HepG2 (cell line): ENCODE measurements around the gene ADAMTS13. TPM values are rescaled to one million over a fixed set of nuclear protein-coding genes. Genes with fewer than 3 reads are reported as not detected.

Experiments used
- ATAC-seq: fragments of 200-7000 bp; cut with Tn5 transposase; 3 replicates; pipeline ENCODE4 v1.9.1; 2020; ENCODE audit warnings: mild to moderate bottlenecking, moderate library complexity
- BruUV-seq: library from RNA; stranded (reverse); fragments of 400-500 nt; replicated peaks from 2 replicates; lab custom pipeline; 2021; lab: Mats Ljungman, UMichigan
- CTCF ChIA-PET: fragments of 300-600 bp; formaldehyde crosslinking; extraction: SDS; loops from one replicate; lab custom pipeline; 2021; ENCODE audit warnings: low total read pairs, inconsistent platforms, low intra/inter-chr PET ratio; lab: Yijun Ruan, JAX
- POLR2A ChIA-PET: fragments of 350-600 bp; sonication (Branson Sonifier 250); formaldehyde crosslinking; loops from one replicate; lab custom pipeline; 2020; ENCODE audit warnings: antibody characterized with exemption, inconsistent platforms; lab: Yijun Ruan, JAX
- DNase-seq: peaks from one replicate; pipeline ENCODE4 v3.0.0-alpha.2; 2015; ENCODE audit warnings: low spot score
- FAIRE-seq: peaks from 3 replicates; lab custom pipeline; 2011; peaks lifted over from hg19 to GRCh38; lab: Jason Lieb, UNC
- H2AFZ ChIP-seq: one replicate; pipeline ENCODE4 v1.6.1; 2011; ENCODE audit warnings: low read length, inconsistent platforms
- H3K27ac ChIP-seq: fragments of 300-600 bp; 3 replicates; pipeline ENCODE4 v1.8.0; 2011; ENCODE audit warnings: mixed run types, mild to moderate bottlenecking, mixed read lengths, low read length, inconsistent platforms; ENCODE audit not compliant: insufficient read depth; ENCODE audit errors: extremely low read length
- H3K27me3 ChIP-seq, 2 experiments: fragments of 200-600 bp in 1 of 2; 2 replicates in 1 of 2; 3 replicates in 1 of 2; pipeline versions ENCODE4 v1.6.0 to v1.8.0; 2011; ENCODE audit warnings: low read length in 2 of 2, mild to moderate bottlenecking in 2 of 2, moderate library complexity in 2 of 2, inconsistent platforms in 1 of 2; ENCODE audit not compliant: insufficient read depth in 2 of 2, control insufficient read depth in 1 of 2
- H3K36me3 ChIP-seq, 2 experiments: fragments of 200-600 bp in 1 of 2; replicated peaks in 1 of 2; 2 replicates in 1 of 2; 3 replicates in 1 of 2; pipeline versions ENCODE4 v1.5.1 to v1.8.0; 2011; ENCODE audit warnings: low read length in 2 of 2, inconsistent platforms in 1 of 2; ENCODE audit not compliant: insufficient read depth in 2 of 2, control insufficient read depth in 1 of 2
- H3K4me1 ChIP-seq: 2 replicates; pipeline ENCODE4 v1.5.1; 2012; ENCODE audit warnings: low read length, inconsistent platforms; ENCODE audit not compliant: insufficient read depth
- H3K4me2 ChIP-seq: 2 replicates; pipeline ENCODE4 v1.6.0; 2011; ENCODE audit warnings: low read depth, low read length, inconsistent platforms
- H3K4me3 ChIP-seq, 3 experiments: fragments of 200-600 bp in 1 of 3; sonication (generic), shearing (Covaris generic) in 1 of 3; replicated peaks in 1 of 3; 2 replicates each; pipeline ENCODE4 v1.5.1; 2011 to 2016; ENCODE audit warnings: low read length in 3 of 3, inconsistent platforms in 2 of 3, low read depth in 2 of 3, mild to moderate bottlenecking in 2 of 3, control low read depth in 1 of 3, mixed read lengths in 1 of 3; ENCODE audit not compliant: insufficient read depth in 1 of 3
- H3K79me2 ChIP-seq: one replicate; pipeline ENCODE4 v1.6.1; 2011; ENCODE audit warnings: low read length, inconsistent platforms; ENCODE audit not compliant: insufficient read depth
- H3K9ac ChIP-seq: 2 replicates; pipeline ENCODE4 v1.6.0; 2011; ENCODE audit warnings: mild to moderate bottlenecking, low read depth, low read length, inconsistent platforms; ENCODE audit not compliant: insufficient read depth
- H3K9me3 ChIP-seq: 2 replicates; pipeline ENCODE4 v1.5.1; 2012; ENCODE audit warnings: mild to moderate bottlenecking, low read length
- H4K20me1 ChIP-seq: 2 replicates; pipeline ENCODE4 v1.6.0; 2011; ENCODE audit warnings: inconsistent platforms, mild to moderate bottlenecking, low read length, moderate library complexity; ENCODE audit not compliant: insufficient read depth
- CTCF ChIP-seq: sonication (generic); formaldehyde crosslinking; IDR thresholded peaks from 2 replicates; pipeline ENCODE4 v1.5.0; 2020; ENCODE audit warnings: mild to moderate bottlenecking, missing genetic modification reagents, moderate library complexity
- HMGXB4 ChIP-seq, 2 experiments: sonication (generic) in 1 of 2; formaldehyde crosslinking in 1 of 2; IDR thresholded peaks; 2 replicates each; pipeline versions ENCODE4 v1.4.0 to v1.6.1; 2018 to 2020; ENCODE audit warnings: missing genetic modification reagents in 2 of 2, borderline replicate concordance in 1 of 2, low read depth in 1 of 2, mild to moderate bottlenecking in 1 of 2, missing biosample characterization in 1 of 2
- NAIF1 ChIP-seq: sonication (generic); formaldehyde crosslinking; IDR thresholded peaks from 2 replicates; pipeline ENCODE4 v1.5.0; 2020; ENCODE audit warnings: mild to moderate bottlenecking, missing genetic modification reagents, borderline replicate concordance
- PHF8 ChIP-seq: sonication (generic); formaldehyde crosslinking; IDR thresholded peaks from 2 replicates; pipeline ENCODE4 v1.5.0; 2020; ENCODE audit warnings: missing genetic modification reagents
- PRDM10 ChIP-seq: sonication (generic); formaldehyde crosslinking; IDR thresholded peaks from 2 replicates; pipeline ENCODE4 v1.4.0; 2020; ENCODE audit warnings: low read depth, missing genetic modification reagents
- SMAD9 ChIP-seq: sonication (generic); formaldehyde crosslinking; IDR thresholded peaks from 2 replicates; pipeline ENCODE4 v1.5.1; 2020; ENCODE audit warnings: mild to moderate bottlenecking, missing genetic modification reagents
- SP2 ChIP-seq: sonication (generic); formaldehyde crosslinking; IDR thresholded peaks from 2 replicates; pipeline ENCODE4 v1.5.1; 2020; ENCODE audit warnings: mild to moderate bottlenecking, missing genetic modification reagents
- ZEB1 ChIP-seq: IDR thresholded peaks from 2 replicates; pipeline ENCODE4 v1.6.1; 2012; ENCODE audit warnings: mild to moderate bottlenecking, low read depth, inconsistent platforms; ENCODE audit not compliant: insufficient replicate concordance
- ZNF232 ChIP-seq: sonication (generic); formaldehyde crosslinking; IDR thresholded peaks from 2 replicates; pipeline ENCODE4 v1.4.0; 2020; ENCODE audit warnings: missing genetic modification reagents, borderline replicate concordance
- ZNF331 ChIP-seq: sonication (generic); formaldehyde crosslinking; IDR thresholded peaks from 2 replicates; pipeline ENCODE4 v1.4.0; 2020; ENCODE audit warnings: missing genetic modification reagents
- WGBS: methylation state at CpG from one replicate; pipeline ENCODE4 v1.1.6; 2017; ENCODE audit warnings: low lambda C conversion rate; 5-methylcytosine and 5-hydroxymethylcytosine counted together
- in situ Hi-C: cut with HindIII; loops from 2 replicates; pipeline ENCODE4 v1.10.0; 2017; ENCODE audit warnings: low pct_unique_long_range_greater_than_20kb; ENCODE audit not compliant: extremely low pct_ligation_motif_present
- intact Hi-C: fragments of 100-400 bp; cut with micrococcal nuclease; formaldehyde crosslinking; loops from one replicate; pipeline ENCODE4 v1.10.0; 2022; ENCODE audit not compliant: unreplicated experiment
- polyA plus RNA-seq, 8 experiments: library from polyadenylated mRNA; depleted of rRNA in 3 of 8; stranded (reverse) in 7 of 8; unstranded in 1 of 8; fragments of >200 nt; fragmentation: Illumina TruSeq in 4 of 8; extraction: Trizol in 4 of 8; gene quantifications; 2 replicates each; pipeline versions ENCODE4 v1.2.1 to v1.2.3, GENCODE V29; 2011 to 2016; ENCODE audit warnings: low read depth in 4 of 8, missing spikeins in 1 of 8, mixed read lengths in 1 of 8; ENCODE audit not compliant: insufficient read depth in 1 of 8
- total RNA-seq, 5 experiments: library from RNA; depleted of rRNA; stranded (reverse); fragments of >200 nt; fragmentation: Illumina TruSeq; extraction: Trizol; gene quantifications; 2 replicates each; pipeline ENCODE4 v1.2.3, GENCODE V29; 2016; ENCODE audit warnings: low read depth in 1 of 5
- TF ChIP-seq, protein P1 (sequence below): sonication (generic); formaldehyde crosslinking; IDR thresholded peaks from 2 replicates; pipeline ENCODE4 v1.5.0; 2020; ENCODE audit warnings: mild to moderate bottlenecking, missing genetic modification reagents, borderline replicate concordance

ADAMTS13 gene
- total and polyA plus RNA-seq, 2 of the 13 experiments (the other 11 are each of a cell fraction or from before 2014, with no cell fraction given): 0.91 to 4.5 TPM

DNA sequence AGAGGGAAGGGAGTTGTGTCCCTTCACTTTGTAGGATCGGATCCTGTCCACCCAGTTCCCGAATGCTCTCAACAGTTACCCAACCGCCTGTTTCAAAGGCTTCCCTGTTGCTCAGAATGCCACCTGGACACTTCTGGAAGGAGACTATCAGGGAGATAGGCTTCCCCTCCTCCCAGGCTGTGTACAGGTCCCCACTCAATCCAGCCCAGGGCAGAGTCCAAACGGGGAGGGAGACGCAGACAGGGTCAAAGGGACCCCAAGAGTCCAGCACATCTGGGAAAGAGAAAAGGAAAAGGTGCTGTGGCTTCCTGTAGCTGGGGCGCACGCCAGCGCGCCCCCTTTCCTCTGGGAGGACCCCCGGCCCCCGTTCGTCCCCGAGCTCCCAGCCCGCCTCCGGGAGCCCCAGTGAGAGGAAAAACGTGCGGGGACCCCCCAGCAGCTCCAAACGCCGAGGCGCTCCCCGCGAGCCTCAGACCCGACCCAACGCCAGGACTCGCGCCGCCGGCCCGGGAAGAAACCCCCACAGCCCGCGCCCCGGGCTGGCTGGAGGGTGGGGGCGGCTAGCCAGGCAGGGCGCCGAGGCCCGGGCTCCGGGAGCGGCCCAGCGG lies 46.9 kb upstream of the ADAMTS13 start:
- Histone ChIP-seq H3K4me3 (peak overlapping the region; percentile 66 to 86 (median 76)), H3K27me3 (no peaks in the 10 kb centered on the region), H3K36me3 (peaks cover 8 to 32% of the 10 kb centered on the region in 2 experiments; a peak in 4 of 5 replicates), H3K9me3 (no peaks in the 10 kb centered on the region), H4K20me1 (peaks cover 49% of the 10 kb centered on the region), H3K79me2 (peaks cover 53% of the 10 kb centered on the region), H3K27ac (peak overlapping the region; percentile 97), H3K9ac (peak overlapping the region; percentile 99), H2AFZ (no peak overlapping the region), H3K4me2 (peak overlapping the region; percentile 73), H3K4me1 (peaks cover 78% of the 10 kb centered on the region)
- in situ Hi-C loops (no loop called here), intact Hi-C loops (no loop called here)
- BruUV-seq: TSS peak; percentile 79
- DNase-seq (peak; percentile 67), FAIRE-seq (peak; percentile 75), ATAC-seq (peak; percentile 46)
- under 1% methylated on average over 8 of the region's 39 CpGs for WGBS
- CTCF ChIA-PET: no interaction called here
- POLR2A ChIA-PET: interaction anchor here (0.6 to 2.0 kb wide), 11 partner anchors 9 to 650 kb away, joined by 3 to 13 read pairs (median 4); partner anchors contain the start of genes BRD3OS, CACFD1, MED22 and RPL7A
- no peak for TF ChIP-seq PRDM10 (CRISPR knock-in tag)
- TF ChIP-seq NAIF1: no peak
- no peak for TF ChIP-seq SP2 (CRISPR knock-in tag)
- TF ChIP-seq PHF8 (CRISPR knock-in tag): peak; percentile 24
- TF ChIP-seq ZNF331: no peak
- 0 out of 2 replicates have a peak, but pooled peaks have one; percentile 64 for TF ChIP-seq ZNF232 (CRISPR knock-in tag)
- no peak for TF ChIP-seq SMAD9 (CRISPR knock-in tag)
- TF ChIP-seq, protein P1, sequence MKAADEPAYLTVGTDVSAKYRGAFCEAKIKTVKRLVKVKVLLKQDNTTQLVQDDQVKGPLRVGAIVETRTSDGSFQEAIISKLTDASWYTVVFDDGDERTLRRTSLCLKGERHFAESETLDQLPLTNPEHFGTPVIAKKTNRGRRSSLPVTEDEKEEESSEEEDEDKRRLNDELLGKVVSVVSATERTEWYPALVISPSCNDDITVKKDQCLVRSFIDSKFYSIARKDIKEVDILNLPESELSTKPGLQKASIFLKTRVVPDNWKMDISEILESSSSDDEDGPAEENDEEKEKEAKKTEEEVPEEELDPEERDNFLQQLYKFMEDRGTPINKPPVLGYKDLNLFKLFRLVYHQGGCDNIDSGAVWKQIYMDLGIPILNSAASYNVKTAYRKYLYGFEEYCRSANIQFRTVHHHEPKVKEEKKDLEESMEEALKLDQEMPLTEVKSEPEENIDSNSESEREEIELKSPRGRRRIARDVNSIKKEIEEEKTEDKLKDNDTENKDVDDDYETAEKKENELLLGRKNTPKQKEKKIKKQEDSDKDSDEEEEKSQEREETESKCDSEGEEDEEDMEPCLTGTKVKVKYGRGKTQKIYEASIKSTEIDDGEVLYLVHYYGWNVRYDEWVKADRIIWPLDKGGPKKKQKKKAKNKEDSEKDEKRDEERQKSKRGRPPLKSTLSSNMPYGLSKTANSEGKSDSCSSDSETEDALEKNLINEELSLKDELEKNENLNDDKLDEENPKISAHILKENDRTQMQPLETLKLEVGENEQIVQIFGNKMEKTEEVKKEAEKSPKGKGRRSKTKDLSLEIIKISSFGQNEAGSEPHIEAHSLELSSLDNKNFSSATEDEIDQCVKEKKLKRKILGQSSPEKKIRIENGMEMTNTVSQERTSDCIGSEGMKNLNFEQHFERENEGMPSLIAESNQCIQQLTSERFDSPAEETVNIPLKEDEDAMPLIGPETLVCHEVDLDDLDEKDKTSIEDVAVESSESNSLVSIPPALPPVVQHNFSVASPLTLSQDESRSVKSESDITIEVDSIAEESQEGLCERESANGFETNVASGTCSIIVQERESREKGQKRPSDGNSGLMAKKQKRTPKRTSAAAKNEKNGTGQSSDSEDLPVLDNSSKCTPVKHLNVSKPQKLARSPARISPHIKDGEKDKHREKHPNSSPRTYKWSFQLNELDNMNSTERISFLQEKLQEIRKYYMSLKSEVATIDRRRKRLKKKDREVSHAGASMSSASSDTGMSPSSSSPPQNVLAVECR: peak; percentile 53; the same call in 1 of the 2 replicates
- TF ChIP-seq CTCF (CRISPR knock-in tag): peak; percentile 59
- TF ChIP-seq HMGXB4 (CRISPR knock-in tag; IDR thresholded peaks at IDR 0.05; ENCODE audit: borderline replicate concordance in 1 of 2, low read depth in 1 of 2): peak; percentile 36; a peak in 1 of 4 replicates
- peak; percentile 45 for TF ChIP-seq ZEB1
